PFSK-1 (cell line): ENCODE data around the gene MED28.

ENCODE experiments used
- FOXP2 ChIP-seq: optimal IDR thresholded peaks from 2 replicates; pipeline ENCODE3; 2011; ENCODE audit warnings: borderline replicate concordance, control low read depth, inconsistent platforms; ENCODE audit not compliant: insufficient read depth; ENCODE audit errors: extremely low read length, extremely low read depth
- POLR2AphosphoS5 ChIP-seq: IDR thresholded peaks from 2 replicates; pipeline ENCODE4 v1.6.1; 2012; ENCODE audit warnings: low read depth, mild to moderate bottlenecking, control low read depth, low read length, moderate library complexity
- REST ChIP-seq, 2 experiments: IDR thresholded peaks; 2 replicates each; pipeline versions ENCODE4 v1.6.1 to v1.8.0; 2011 to 2012; ENCODE audit warnings: low read depth in 2 of 2, low read length in 2 of 2, control low read depth in 1 of 2, inconsistent platforms in 1 of 2, mild to moderate bottlenecking in 1 of 2, moderate library complexity in 1 of 2; ENCODE audit not compliant: insufficient read depth in 1 of 2
- SIN3A ChIP-seq: IDR thresholded peaks from 2 replicates; pipeline ENCODE4 v1.6.1; 2012; ENCODE audit warnings: mild to moderate bottlenecking, low read length, moderate library complexity, borderline replicate concordance; ENCODE audit not compliant: insufficient read depth
- TAF1 ChIP-seq: IDR thresholded peaks from 2 replicates; pipeline ENCODE4 v1.6.1; 2012; ENCODE audit warnings: low read length, control low read depth, borderline replicate concordance; ENCODE audit not compliant: insufficient read depth

Gene MED28

GRCh38 chr4:17657090-17657489 lies 42.6 kb downstream of the MED28 start:
- TF ChIP-seq FOXP2 (no peak), REST (IDR thresholded peaks at IDR 0.05; ENCODE audit: insufficient read depth in 1 of 2, low read depth in 2 of 2, low read length in 2 of 2) (no peak), POLR2AphosphoS5 (no peak), TAF1 (no peak), SIN3A (no peak)

DNA sequence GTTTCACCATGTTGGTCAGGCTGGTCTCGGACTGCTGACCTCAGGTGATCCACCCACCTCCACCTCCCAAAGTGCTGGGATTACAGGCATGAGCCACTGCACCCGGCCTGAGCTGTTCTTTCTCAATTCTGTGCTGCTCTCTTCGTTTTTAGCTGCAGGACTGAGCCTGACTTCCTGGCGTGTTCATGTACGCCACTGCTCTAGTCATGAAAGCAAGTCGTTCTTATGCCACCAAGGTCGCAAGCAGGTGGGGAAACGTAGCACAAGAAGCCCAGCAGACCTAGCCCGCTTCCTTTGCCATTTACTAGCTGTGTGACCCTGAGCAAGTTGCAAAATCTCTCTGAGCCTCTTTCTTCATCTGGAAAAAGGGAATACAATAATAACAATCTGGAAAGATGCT lies 43.4 kb downstream of the MED28 start:
- TF ChIP-seq FOXP2 (no peak), SIN3A (no peak), POLR2AphosphoS5 (no peak), TAF1 (no peak), REST (IDR thresholded peaks at IDR 0.05; ENCODE audit: insufficient read depth in 1 of 2, low read depth in 2 of 2, low read length in 2 of 2) (no peak)

DNA sequence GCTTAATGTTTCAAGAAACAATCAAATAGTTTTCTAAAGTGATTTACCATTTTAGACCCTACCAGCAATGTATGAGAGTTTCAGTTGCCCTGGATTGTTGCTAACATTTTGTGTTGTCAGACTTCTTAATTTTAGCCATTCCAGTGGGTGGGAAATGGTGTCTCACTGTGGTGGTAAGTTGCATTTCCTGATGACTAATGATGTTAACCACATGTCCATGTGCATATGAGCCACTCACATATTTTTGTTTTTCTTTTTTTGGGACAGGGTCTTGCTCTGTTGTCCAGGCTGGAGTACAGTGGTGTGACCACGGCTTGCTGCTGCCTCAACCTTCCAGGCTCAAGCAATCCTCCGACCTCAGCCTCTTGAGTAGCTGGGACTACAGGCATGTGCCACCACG lies 48.3 kb downstream of the MED28 start:
- no peak for TF ChIP-seq TAF1
- no peak for TF ChIP-seq POLR2AphosphoS5
- TF ChIP-seq FOXP2 = no peak
- TF ChIP-seq SIN3A = no peak
- TF ChIP-seq REST (IDR thresholded peaks at IDR 0.05; ENCODE audit: insufficient read depth in 1 of 2, low read depth in 2 of 2, low read length in 2 of 2) = no peak

DNA sequence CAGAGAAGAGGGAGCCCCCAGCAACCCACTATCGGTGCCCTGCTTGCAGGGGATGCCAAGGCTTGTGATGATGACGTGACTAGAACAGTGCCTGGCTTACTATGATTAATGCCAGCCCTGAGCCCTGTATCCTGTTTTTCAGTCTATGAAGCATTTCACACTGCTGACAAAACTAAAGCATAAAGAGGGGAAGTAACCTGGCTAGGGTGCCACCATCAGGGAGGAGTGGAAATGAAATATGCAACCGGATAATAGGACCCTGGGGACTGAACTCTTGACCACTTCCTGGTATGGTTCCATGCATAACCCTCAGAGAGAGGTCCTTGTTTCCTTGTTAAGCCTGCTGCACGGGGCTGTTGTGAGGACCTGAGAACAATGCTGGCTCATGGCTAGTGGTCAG lies 50.3 kb downstream of the MED28 start:
- no peak for TF ChIP-seq FOXP2

- no peak for TF ChIP-seq FOXP2
- no peak for TF ChIP-seq SIN3A
- no peak for TF ChIP-seq REST (IDR thresholded peaks at IDR 0.05; ENCODE audit: insufficient read depth in 1 of 2, low read depth in 2 of 2, low read length in 2 of 2)
These were observed 50.9 kb downstream of the MED28 start for GRCh38 chr4:17665346-17665745.
